ENCODE results near the gene CENPK. TPM values are rescaled to one million over a fixed set of nuclear protein-coding genes. Genes with fewer than 3 reads are reported as not detected.

The CENPK gene
- total and polyA plus RNA-seq, 2 of the 8 experiments (the other 6 are each of a cell fraction or from before 2014, with no cell fraction given): 13.3 to 50.9 TPM

GRCh38 chr5:65539827-65540226, 23.1 kb downstream of the CENPK start:
- no peaks in the 10 kb centered on the region for H3K23me2 ChIP-seq (ENCODE audit: low read depth, low read length)
- CTCF ChIA-PET (ENCODE audit: partially characterized antibody): no interaction called here
- no peak overlapping the region for H2BK5ac ChIP-seq (ENCODE audit: low read depth, low read length)
- H4K5ac ChIP-seq (ENCODE audit: insufficient read length, low read depth, low read length): no peak overlapping the region
- POLR2A ChIA-PET (ENCODE audit: partially characterized antibody): interaction anchor here (1.1 kb wide), 1 partner anchor 10 kb away, joined by 3 read pairs; no protein-coding TSS in a partner anchor
- H2BK120ac ChIP-seq (replicated peaks; ENCODE audit: low read depth, low read length): no peak overlapping the region
- no peak overlapping the region for H3K4me3 ChIP-seq (ENCODE audit: extremely low read depth in 1 of 4, insufficient read depth in 2 of 4, low read depth in 3 of 4, low read length in 4 of 4)
- H3K27me3 ChIP-seq (replicated peaks in 1 of 4; ENCODE audit: control insufficient read depth in 3 of 4, extremely low read depth in 1 of 4, insufficient read depth in 3 of 4, low read length in 3 of 4): no peaks in the 10 kb centered on the region
- H3K9me3 ChIP-seq (ENCODE audit: insufficient read depth in 2 of 2, low read depth in 1 of 2, low read length in 1 of 2): no peaks in the 10 kb centered on the region
- no peak overlapping the region for H3K18ac ChIP-seq (ENCODE audit: extremely low read depth, low read length)
- DNase-seq (ENCODE audit: low read depth in 1 of 2, low spot score in 2 of 2) (no peak), FAIRE-seq (no peak)
- H3K79me1 ChIP-seq (ENCODE audit: low read depth, low read length): no peaks in the 10 kb centered on the region
- peaks cover 0 to 38% (median 11%) of the 10 kb centered on the region in 4 experiments; a peak in 5 of 8 replicates for H3K36me3 ChIP-seq (ENCODE audit: control insufficient read depth in 2 of 4, insufficient read depth in 4 of 4, low read length in 3 of 4)
- no peak overlapping the region for H2BK20ac ChIP-seq (ENCODE audit: low read length)
- H3K56ac ChIP-seq (replicated peaks; ENCODE audit: insufficient read length, low read depth, low read length): no peak overlapping the region
- H3K9ac ChIP-seq (replicated peaks in 1 of 4; ENCODE audit: extremely low read depth in 1 of 4, low read depth in 3 of 4, low read length in 3 of 4): no peak overlapping the region
- no peak overlapping the region for H3K14ac ChIP-seq (ENCODE audit: insufficient read length)
- H3K27ac ChIP-seq (ENCODE audit: low read depth, low read length): no peak overlapping the region
- H4K20me1 ChIP-seq (replicated peaks in 1 of 2; ENCODE audit: control insufficient read depth in 1 of 2, insufficient read depth in 2 of 2, low read length in 2 of 2): peaks cover 0 to 3% of the 10 kb centered on the region in 2 experiments
- H3K4me1 ChIP-seq (replicated peaks in 1 of 4; ENCODE audit: control insufficient read depth in 3 of 4, insufficient read depth in 4 of 4, low read length in 3 of 4): no peaks in the 10 kb centered on the region
- no peak overlapping the region for H3K4me2 ChIP-seq (ENCODE audit: insufficient read depth in 1 of 2, low read depth in 2 of 2, low read length in 2 of 2)
- H3K4ac ChIP-seq (replicated peaks; ENCODE audit: insufficient read length, low read depth, low read length): no peak overlapping the region
- no peak overlapping the region for H2BK15ac ChIP-seq (ENCODE audit: low read length)
- H3K23ac ChIP-seq (ENCODE audit: insufficient read length): no peak overlapping the region
- no peak overlapping the region for H4K8ac ChIP-seq (ENCODE audit: extremely low read depth, insufficient read depth, low read length)
- no peak overlapping the region for H2BK12ac ChIP-seq (ENCODE audit: low read depth, low read length)
- no peak overlapping the region for H2AK5ac ChIP-seq (ENCODE audit: low read depth, low read length)
- H3K79me2 ChIP-seq (ENCODE audit: control insufficient read depth in 1 of 2, insufficient read depth in 2 of 2, low read length in 2 of 2): no peaks in the 10 kb centered on the region
- no peak overlapping the region for H4K91ac ChIP-seq (replicated peaks; ENCODE audit: insufficient read length, low read length)
- H2AFZ ChIP-seq (ENCODE audit: low read length): no peak overlapping the region
- TF ChIP-seq SIN3A (conservative IDR thresholded peaks at IDR 0.05 in 1 of 2, IDR thresholded peaks at IDR 0.05 in 1 of 2; ENCODE audit: low read depth in 1 of 2, low read length in 2 of 2) (no peak), CTCF (IDR thresholded peaks at IDR 0.05; ENCODE audit: control extremely low read depth in 1 of 3, insufficient read depth in 1 of 3, low read depth in 1 of 3, low read length in 3 of 3) (no peak), POU5F1 (IDR thresholded peaks at IDR 0.05; ENCODE audit: low read depth, low read length) (no peak), MAFK (IDR thresholded peaks at IDR 0.05; ENCODE audit: low read depth, low read length) (no peak), CREB1 (IDR thresholded peaks at IDR 0.05) (no peak), TCF12 (IDR thresholded peaks at IDR 0.05; ENCODE audit: low read depth, low read length) (no peak), ATF3 (IDR thresholded peaks at IDR 0.05; ENCODE audit: insufficient read depth, low read depth, low read length) (no peak), GTF2F1 (IDR thresholded peaks at IDR 0.05; ENCODE audit: borderline replicate concordance, low read depth, low read length) (no peak), RXRA (IDR thresholded peaks at IDR 0.05; ENCODE audit: insufficient read depth, low read depth, low read length) (no peak), JUN (IDR thresholded peaks at IDR 0.05; ENCODE audit: low read depth, low read length) (no peak), EZH2 (IDR thresholded peaks at IDR 0.05; ENCODE audit: low read depth, low read length, severe bottlenecking) (no peak), CBX8 (IDR thresholded peaks at IDR 0.05; ENCODE audit: borderline replicate concordance, low read depth, low read length) (no peak)

Data from H1 (cell line).